Stimulated activated naive CD8-positive, alpha-beta T cell treated with anti-CD3 and anti-CD28 coated beads, Interleukin-15, Interleukin-2, amounts not matched to agents 100 ng/mL and 50 ng/mL, for 24 hours (primary cell): ENCODE results near the gene ELF4.
A peak's percentile ranks its signal among the peaks of the same experiment; 100 is the strongest.
"Not testable (repeated sequence)": the region's sequence is repeated elsewhere in the genome, so short reads cannot be mapped to it uniquely, and the experiment has no call there.

Source experiments
- H3K27ac Mint-ChIP-seq: one replicate; pipeline ENCODE4 v1.8.0; 2021; ENCODE audit warnings: mild to moderate bottlenecking, mixed read lengths
- H3K27me3 Mint-ChIP-seq: one replicate; pipeline ENCODE4 v1.8.0; 2021; ENCODE audit warnings: mixed read lengths
- H3K36me3 Mint-ChIP-seq: one replicate; pipeline ENCODE4 v1.8.0; 2021; ENCODE audit warnings: low read depth, mixed read lengths
- H3K4me1 Mint-ChIP-seq: one replicate; pipeline ENCODE4 v1.8.0; 2021; ENCODE audit warnings: low read depth, mixed read lengths
- H3K4me3 Mint-ChIP-seq: one replicate; pipeline ENCODE4 v1.8.0; 2021; ENCODE audit warnings: mild to moderate bottlenecking, mixed read lengths
- H3K9me3 Mint-ChIP-seq: one replicate; pipeline ENCODE4 v1.8.0; 2021; ENCODE audit warnings: mixed read lengths

The ELF4 gene

DNA sequence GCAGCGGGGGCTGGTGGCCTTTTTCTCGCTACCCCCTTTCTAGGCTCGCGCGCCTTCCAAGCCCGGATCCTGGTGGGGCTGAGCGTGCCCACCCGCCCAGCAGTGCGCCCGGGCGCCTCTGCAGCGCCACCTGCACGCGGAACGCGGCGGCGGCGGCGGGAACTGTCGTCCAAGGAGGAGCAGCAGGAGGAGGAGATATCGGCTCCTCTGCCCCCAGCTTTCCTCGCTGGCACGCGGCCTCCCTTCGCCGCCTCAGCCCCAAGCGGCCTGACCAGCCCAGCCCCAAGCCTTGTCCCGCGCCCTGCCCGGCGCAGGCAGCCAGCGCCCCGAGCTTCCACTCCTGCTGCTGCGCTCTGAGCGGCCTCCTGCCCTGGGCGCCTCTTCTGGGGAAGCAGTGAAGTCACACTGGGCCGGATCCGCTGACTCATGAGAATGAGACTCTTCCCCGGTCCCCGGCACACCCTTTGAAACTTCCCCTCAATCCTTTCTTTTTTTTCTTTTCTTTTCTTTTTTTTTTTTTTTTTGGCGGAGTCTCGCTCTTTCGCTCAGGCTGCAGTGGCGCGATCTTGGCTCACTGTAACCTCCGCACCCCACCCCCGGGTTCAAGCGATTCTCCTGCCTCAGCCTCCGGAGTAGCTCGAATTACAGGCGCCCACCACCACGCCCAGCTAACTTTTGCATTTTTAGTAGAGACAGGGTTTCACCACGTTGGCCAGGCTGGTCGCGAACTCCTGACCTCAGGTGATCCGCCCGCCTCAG is 10.6 kb upstream of the ELF4 start:
- peak overlapping the region; percentile 59 for H3K4me3 Mint-ChIP-seq
- H3K27me3 Mint-ChIP-seq = no peaks in the 10 kb centered on the region
- no peaks in the 10 kb centered on the region for H3K9me3 Mint-ChIP-seq
- H3K27ac Mint-ChIP-seq = no peak overlapping the region
- no peaks in the 10 kb centered on the region for H3K36me3 Mint-ChIP-seq
- H3K4me1 Mint-ChIP-seq = peaks cover 29% of the 10 kb centered on the region

DNA sequence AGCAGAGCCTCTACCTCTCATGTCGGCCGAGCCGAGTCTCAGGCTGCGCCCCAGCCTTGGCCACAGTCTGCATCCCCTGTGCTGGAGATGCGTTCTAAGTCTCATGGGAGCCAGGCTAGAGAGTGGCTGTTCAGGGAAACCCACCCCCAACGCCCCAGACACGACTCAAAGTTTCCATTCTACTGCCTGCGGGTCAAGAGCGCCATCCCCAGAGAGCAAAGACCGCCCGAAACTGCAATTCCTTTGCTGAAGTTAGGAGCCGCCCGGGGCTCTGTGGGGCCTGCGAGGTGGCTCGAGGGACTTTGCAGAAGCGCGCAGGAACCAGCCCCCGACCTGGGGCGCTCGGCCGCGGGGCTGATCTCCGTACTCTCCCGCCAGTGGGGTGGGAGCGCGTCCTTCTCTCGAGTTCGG is 10.0 kb upstream of the ELF4 start:
- Mint-ChIP-seq H3K4me1 (peaks cover 35% of the 10 kb centered on the region), H3K36me3 (no peaks in the 10 kb centered on the region), H3K9me3 (no peaks in the 10 kb centered on the region), H3K27ac (peak overlapping the region; percentile 86), H3K27me3 (no peaks in the 10 kb centered on the region), H3K4me3 (peak overlapping the region; percentile 59)

DNA sequence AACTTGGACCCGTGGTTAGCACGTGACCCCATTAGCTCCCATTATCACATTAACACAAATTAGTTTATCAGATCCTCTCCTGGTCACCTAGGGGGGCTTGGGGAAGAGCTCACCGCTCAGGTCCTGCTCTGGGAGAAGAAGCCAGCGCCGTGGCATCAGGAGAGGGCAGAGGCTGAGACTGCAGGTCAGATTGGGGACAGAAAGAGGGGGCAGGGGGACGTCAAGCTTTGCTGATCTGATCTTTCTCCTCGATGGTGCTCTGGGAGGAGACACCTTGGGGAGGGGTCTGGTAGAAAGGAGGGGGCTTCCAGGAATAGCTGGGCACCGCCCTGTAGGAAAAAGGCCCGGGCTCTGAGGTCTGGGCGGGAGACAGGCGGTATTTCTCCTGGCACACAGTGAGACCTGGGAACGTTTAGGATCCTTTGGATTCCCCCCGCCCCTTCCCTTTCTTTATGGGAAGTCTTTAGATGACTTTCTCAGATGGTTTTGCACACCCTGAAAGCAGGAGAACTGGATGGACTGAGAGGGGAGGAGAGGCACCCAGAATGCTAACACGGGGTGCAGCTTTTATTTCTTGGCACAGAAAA is 9.1 kb upstream of the ELF4 start:
- Mint-ChIP-seq H3K27ac (peak overlapping the region; percentile 83), H3K27me3 (no peaks in the 10 kb centered on the region), H3K4me1 (peaks cover 44% of the 10 kb centered on the region), H3K4me3 (peak overlapping the region; percentile 53), H3K36me3 (no peaks in the 10 kb centered on the region), H3K9me3 (no peaks in the 10 kb centered on the region)

DNA sequence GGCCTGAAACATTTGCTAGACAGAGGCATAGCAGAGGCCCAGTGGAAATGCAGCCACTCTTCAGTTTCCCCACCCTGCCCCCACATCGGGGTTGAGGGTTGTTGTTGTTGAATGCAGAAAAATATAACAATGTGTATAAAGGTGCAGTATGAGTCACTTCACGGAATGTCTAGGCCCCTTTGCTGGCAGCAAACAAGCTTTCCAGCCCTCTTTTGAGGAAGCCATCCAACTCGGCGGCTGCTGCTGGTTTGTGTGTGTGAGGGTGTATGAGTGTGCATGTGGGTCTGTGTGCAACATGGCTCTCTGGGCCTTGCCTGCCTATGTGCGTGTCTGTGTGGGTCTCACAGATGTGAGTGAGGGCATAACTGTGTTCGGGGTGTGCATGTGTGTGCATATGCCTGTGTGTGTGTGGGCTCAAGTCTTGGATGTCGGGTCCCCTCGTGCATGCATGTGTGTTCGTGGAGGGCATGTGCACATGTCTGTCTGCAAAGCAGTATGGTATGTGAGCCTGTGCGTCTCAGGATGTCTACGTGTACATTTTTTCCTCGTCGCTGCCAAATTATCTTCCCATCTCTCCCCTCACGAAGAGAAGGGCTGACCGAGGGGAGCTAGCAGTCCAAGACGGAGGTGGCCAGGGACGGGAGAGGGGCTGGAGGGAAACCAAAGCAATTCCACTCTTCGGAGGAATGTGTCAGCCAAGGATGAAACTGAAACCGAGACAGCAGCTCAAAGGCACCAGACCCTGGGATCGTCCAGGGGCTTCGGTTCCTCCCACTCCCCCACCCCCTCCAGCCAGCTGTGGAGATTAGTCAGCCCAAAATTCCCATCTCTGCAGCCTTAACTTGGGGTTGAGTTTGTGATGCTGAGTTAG is 8.4 kb upstream of the ELF4 start:
- Mint-ChIP-seq H3K4me1 (peaks cover 51% of the 10 kb centered on the region), H3K27me3 (no peaks in the 10 kb centered on the region), H3K36me3 (no peaks in the 10 kb centered on the region), H3K4me3 (peak overlapping the region; percentile 53), H3K9me3 (no peaks in the 10 kb centered on the region), H3K27ac (peak overlapping the region; percentile 83)

DNA sequence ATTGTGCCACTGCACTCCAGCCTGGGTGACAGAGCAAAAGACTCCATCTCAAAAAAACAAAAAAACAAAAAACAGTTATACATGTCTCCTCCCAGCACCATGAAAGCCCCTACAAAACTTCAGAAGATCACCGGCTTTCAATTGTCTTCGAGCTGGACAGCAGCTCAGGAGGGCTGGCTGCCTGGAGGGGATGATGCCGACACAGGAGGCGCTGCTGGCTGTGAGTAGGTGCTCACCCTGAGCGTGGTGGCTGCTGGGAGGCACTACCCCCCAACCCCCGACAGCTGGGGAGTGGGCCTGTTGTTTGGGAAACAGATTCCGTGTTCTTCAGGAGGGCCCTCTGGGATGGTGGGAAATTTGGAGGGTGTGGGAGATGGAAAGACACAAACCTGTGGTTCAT is 6.9 kb upstream of the ELF4 start:
- Mint-ChIP-seq H3K4me3 (no peak overlapping the region), H3K27me3 (no peaks in the 10 kb centered on the region), H3K4me1 (peaks cover 53% of the 10 kb centered on the region), H3K36me3 (no peaks in the 10 kb centered on the region), H3K27ac (no peak overlapping the region), H3K9me3 (no peaks in the 10 kb centered on the region)

DNA sequence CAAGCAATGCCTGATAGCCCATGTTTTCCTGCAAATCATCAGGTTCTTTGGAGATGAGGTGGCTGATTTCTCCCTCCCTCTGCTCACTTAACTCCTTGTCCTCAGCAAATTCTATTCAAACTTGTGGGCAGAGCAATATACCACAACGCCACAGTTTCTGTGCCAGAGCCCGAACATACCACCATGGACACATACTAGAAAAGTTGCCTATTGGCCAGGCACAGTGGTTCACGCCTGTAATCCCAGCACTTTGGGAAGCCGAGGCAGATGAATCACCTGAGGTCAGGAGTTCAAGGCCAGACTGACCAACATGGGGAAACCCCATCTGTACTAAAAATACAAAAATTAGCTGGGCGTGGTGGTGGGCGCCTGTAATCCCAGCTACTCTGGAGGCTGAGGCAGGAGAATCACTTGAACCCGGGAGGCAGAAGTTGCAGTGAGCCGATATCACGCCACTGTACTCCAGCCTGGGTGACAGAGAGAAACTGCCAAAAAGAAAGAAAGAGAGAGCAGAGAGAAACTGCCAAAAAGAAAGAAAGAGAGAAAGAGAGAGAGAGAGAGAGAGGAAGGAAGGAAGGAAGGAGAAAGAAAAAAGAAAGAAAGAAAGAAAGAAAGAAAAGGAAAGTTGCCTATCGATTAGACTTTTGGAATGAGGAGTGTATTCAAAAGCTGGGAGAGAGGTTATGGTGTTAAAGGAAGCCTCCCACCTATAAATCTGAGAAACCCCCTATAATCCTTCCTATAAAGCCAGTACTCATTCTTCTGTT is 5.0 kb upstream of the ELF4 start:
- H3K4me1 Mint-ChIP-seq = peaks cover 52% of the 10 kb centered on the region
- H3K9me3 Mint-ChIP-seq, H3K4me3 Mint-ChIP-seq, H3K27ac Mint-ChIP-seq, H3K27me3 Mint-ChIP-seq, H3K36me3 Mint-ChIP-seq: not testable (repeated sequence)

DNA sequence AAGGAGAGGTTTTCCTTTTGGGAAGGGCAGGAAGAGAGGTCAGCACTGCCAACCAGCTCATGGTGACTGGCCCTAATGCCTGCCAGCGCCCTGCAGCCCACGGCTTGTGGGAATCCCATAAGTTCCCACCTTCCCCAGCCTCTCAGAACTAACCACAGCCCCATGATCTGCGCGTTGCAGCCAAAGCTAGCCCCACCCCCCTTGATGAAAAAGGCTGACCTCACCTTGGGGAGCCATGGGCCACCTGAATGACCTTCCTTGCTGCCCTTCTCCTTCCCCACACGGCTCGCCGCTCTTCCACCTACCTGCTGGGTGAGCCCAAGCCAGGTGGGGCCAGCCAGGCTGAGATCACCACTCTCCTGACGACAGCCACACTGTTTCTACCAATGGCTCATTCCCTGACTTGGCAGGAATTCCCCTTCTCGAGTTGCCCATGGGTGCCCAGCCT is 3.9 kb upstream of the ELF4 start:
- no peak overlapping the region for H3K27ac Mint-ChIP-seq
- no peaks in the 10 kb centered on the region for H3K27me3 Mint-ChIP-seq
- H3K36me3 Mint-ChIP-seq = no peaks in the 10 kb centered on the region
- H3K4me1 Mint-ChIP-seq = peaks cover 44% of the 10 kb centered on the region
- no peaks in the 10 kb centered on the region for H3K9me3 Mint-ChIP-seq
- no peak overlapping the region for H3K4me3 Mint-ChIP-seq

DNA sequence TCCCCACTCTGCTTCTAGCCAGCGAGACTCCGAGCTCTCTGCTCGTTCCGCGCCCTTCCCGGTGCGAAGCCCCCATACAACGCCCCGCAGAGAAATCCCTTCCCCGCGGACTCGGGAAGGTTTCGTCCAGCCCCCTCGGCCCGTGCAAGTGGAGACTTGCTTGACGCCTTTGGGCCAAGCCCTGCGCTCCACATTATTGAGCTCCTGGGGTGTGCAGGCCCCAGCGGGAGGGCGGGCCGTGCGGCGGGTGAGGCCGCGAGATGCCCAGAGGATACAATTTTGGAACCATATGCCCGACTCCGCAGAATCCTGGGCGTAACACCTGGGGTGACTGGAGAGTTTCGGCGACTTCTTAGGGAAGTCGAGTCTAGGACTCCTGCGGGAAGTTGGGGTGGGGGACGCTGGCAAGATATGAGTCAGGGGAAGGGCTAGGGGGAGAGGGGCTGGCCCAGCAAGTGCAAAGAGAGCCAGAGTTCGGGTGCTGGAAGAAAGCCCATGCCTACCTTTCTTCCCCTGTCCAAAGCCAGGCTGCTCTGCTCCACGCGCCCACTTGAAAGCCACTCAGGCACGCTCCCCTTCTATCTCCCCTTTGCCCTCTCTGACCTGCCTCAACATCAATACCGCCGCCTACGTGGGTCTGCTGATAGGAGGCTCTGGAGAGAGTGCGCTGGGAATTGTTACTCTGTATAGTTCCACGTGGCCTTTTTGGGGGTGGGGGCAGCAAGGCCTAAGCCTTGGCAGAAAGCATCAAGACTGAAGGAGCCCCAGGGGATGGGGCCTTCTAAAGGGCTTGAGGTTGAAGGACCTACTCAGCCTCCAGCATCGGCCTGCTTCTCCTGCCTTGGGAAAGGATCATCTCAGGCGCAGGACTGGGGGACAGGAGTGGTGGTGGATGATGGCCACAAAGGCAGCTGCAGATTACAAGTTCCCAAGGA is 1.2 kb upstream of the ELF4 start:
- no peak overlapping the region for H3K27ac Mint-ChIP-seq
- peaks cover 44% of the 10 kb centered on the region for H3K4me1 Mint-ChIP-seq
- H3K36me3 Mint-ChIP-seq = peaks cover 4% of the 10 kb centered on the region
- no peaks in the 10 kb centered on the region for H3K9me3 Mint-ChIP-seq
- peak overlapping the region; percentile 7 for H3K4me3 Mint-ChIP-seq
- no peaks in the 10 kb centered on the region for H3K27me3 Mint-ChIP-seq

DNA sequence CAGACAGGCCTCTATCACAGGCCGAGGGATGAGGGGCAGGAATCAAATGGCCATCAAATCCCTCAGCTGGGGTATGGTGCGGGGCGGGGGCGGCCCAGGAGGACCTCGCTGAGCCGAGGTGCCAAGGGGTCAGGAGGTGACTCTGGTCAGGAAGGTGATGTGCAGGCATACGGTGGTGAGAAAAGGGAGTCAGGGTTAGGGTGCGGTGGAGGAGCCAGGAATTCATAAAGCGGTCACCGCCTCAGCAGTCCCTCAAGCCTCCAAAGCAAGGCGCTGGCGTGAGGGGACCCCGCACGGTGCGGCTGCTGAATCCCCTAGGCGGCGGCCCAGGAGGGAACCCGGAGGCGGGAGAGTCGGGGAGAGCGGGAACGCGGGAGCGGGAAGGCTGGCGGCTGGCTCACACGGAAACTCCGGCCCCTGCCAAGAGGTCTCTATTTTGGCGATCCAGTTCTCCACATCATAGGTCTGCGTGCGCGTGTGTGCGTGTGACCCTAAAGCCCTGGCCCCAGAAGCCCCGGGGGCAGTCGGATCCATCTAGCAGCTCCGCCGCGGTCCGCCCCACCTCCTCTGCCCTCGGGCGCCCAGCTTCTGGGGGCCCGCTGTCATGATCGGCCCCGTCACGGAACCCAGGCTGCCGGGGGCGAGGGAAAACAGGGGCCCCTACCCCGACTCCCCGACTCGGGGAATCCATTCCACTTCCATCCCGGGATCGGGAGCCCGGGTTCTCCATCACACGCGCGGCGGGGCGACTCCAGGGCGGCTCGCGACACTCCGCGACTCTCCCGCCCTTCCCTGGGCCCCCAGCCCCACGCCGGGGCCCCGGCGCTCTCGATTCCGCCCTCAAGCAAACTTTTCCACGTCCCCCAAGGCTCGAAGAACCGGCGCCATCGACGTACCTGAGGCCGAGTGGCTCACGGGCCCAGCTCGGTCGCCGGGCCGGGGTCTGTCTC is 593 bp downstream of the ELF4 start:
- Mint-ChIP-seq H3K27me3 (no peaks in the 10 kb centered on the region), H3K4me1 (peaks cover 44% of the 10 kb centered on the region), H3K4me3 (peak overlapping the region; percentile 90), H3K36me3 (peaks cover 4% of the 10 kb centered on the region), H3K27ac (peak overlapping the region; percentile 89), H3K9me3 (no peaks in the 10 kb centered on the region)

DNA sequence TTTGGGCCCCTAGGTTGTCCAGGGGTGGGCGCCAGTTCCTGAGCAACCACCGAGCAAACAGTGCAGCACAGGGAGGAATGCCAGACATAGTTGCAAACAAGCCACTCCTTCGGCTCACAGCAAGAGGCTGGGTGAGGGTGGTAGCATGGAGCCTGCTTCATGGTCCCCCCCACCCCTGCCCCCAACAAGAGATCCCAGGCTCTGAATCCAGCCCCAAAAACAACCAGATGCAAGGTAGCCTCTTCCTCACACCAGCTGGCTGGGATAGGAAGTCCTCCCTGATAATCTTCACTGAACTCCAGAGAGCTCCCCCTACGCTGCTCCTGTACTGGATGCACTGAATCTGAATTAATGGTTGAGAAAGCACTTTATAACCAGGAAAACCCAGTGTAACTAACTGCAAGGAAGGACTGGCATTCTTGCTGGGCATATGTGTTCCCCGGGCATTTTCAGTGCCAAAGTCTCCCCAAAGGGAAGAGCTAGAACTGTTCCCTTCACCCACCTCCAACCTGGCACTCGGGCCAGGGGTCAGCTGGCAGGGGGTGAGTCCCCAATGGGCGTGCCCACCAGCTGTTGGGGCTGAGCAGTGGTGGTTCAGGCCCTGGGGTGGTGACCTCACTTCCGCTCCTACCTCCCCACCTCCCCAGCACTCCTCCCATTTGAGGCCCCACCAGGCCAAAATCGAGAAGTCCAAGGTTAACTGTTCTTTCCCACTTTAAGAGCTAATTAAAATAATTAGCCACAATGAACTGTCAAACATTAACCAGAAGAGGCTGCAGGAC is 1.5 kb downstream of the ELF4 start:
- peak overlapping the region; percentile 90 for H3K4me3 Mint-ChIP-seq
- no peaks in the 10 kb centered on the region for H3K9me3 Mint-ChIP-seq
- peaks cover 42% of the 10 kb centered on the region for H3K4me1 Mint-ChIP-seq
- H3K27ac Mint-ChIP-seq = peak overlapping the region; percentile 89
- peaks cover 8% of the 10 kb centered on the region for H3K36me3 Mint-ChIP-seq
- H3K27me3 Mint-ChIP-seq = no peaks in the 10 kb centered on the region

DNA sequence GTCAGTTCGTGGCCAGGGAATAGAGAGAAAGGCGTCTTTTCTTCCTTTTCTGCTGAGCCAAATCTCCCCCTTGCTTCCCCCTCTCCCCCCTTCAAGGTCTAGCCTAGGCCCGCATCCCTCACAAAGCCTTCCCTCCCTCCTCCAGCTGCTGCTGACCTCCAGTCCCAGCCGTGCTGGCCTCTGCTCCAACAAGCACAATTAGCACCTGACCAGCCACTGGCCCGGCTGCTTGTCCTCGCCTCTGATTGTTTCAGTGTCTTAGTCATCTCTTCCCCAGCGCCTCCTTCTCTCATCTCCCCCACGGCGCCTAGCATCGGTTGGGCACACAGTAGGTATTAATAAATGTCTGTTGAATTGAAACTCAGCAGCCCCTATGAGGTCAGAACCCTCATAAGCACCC is 4.2 kb downstream of the ELF4 start:
- H3K4me1 Mint-ChIP-seq = peaks cover 52% of the 10 kb centered on the region
- H3K9me3 Mint-ChIP-seq = no peaks in the 10 kb centered on the region
- no peak overlapping the region for H3K4me3 Mint-ChIP-seq
- peaks cover 10% of the 10 kb centered on the region for H3K36me3 Mint-ChIP-seq
- no peak overlapping the region for H3K27ac Mint-ChIP-seq
- no peaks in the 10 kb centered on the region for H3K27me3 Mint-ChIP-seq

DNA sequence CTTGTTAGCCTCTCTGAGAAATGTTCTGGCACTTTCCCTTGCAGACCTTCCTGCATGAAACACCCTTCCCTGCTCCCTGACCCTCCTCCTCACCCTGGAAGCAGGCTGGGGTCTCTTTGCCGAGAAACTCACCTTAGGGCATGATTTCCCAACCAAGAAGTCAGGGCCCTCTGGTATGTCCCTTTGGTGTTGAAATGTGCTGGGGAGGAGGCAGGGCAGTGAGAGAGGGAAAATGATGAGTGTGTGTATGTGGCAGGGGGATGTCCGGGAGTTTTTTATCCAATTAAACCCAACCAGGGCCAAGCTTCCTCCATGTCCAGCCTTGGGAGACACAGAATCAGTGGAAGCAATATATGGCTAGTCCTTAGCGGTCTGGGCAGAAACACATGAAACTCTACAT is 5.1 kb downstream of the ELF4 start:
- Mint-ChIP-seq H3K27ac (no peak overlapping the region), H3K36me3 (peaks cover 13% of the 10 kb centered on the region)

More for the DNA sequence above, 5.1 kb downstream of the ELF4 start:
- Mint-ChIP-seq H3K9me3 (no peaks in the 10 kb centered on the region), H3K4me1 (peaks cover 61% of the 10 kb centered on the region), H3K27me3 (no peaks in the 10 kb centered on the region), H3K4me3 (no peak overlapping the region)
